OCI-LY7 (cell line): ENCODE data around the gene ARHGAP23.

Experiments used
- CTCF ChIP-seq: fragments of 200-600 bp; sonication (generic); conservative IDR thresholded peaks from 2 replicates; pipeline ENCODE4 v1.5.1; 2014; ENCODE audit warnings: mild to moderate bottlenecking, antibody characterized with exemption, low read length, moderate library complexity, mixed read lengths
- EZH2phosphoT487 ChIP-seq: fragments of 200-600 bp; sonication (generic); IDR thresholded peaks from 2 replicates; pipeline ENCODE4 v1.6.1; 2018; ENCODE audit warnings: low read depth, borderline replicate concordance, mild to moderate bottlenecking, mixed run types, antibody characterized with exemption, low read length, moderate library complexity, mixed read lengths

- no peak for TF ChIP-seq CTCF
- TF ChIP-seq EZH2phosphoT487, result no peak
Observed at GRCh38 chr17:38534498-38534885, 106.2 kb downstream of the ARHGAP23 start.
